Measurements from ENCODE around the gene AOC2.
"Not testable (repeated sequence)": the region's sequence is repeated elsewhere in the genome, so short reads cannot be mapped to it uniquely, and the experiment has no call there.

The AOC2 gene

DNA sequence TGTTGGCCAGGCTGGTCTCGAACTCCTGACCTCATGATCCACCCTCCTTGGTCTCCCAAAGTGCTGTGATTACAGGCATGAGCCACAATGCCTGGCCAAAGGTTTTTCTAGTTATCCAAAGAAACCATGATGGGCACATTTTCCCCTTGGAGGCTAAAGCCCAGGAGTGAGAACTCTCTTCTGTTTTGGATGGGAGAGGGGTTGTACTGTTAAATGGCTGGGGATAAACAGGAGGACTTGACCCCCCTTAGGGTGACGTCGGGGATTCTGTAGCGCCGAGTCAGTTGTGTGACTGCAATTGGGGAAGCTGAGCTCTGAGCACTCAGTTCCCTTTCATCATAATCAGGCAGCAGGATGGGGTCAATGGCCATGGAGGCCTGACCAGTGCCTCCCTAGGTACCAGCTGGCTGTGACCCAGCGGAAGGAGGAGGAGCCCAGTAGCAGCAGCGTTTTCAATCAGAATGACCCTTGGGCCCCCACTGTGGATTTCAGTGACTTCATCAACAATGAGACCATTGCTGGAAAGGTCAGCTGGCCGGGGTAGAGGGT, 10.7 kb downstream of the AOC2 start:
- DNase-seq (ENCODE audit: low read depth), result no peak

DNA sequence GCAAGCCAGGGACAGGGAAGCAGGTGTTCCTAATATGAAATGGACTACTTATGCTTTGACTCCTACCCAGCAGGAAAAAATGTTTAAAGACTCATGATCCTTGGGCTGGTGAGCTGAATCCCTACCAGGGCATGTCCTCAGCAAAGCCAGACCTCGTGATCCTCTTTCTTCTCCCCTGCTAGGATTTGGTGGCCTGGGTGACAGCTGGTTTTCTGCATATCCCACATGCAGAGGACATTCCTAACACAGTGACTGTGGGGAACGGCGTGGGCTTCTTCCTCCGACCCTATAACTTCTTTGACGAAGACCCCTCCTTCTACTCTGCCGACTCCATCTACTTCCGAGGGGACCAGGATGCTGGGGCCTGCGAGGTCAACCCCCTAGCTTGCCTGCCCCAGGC, 11.7 kb downstream of the AOC2 start:
- not testable (repeated sequence) for DNase-seq (ENCODE audit: low read depth)

DNA sequence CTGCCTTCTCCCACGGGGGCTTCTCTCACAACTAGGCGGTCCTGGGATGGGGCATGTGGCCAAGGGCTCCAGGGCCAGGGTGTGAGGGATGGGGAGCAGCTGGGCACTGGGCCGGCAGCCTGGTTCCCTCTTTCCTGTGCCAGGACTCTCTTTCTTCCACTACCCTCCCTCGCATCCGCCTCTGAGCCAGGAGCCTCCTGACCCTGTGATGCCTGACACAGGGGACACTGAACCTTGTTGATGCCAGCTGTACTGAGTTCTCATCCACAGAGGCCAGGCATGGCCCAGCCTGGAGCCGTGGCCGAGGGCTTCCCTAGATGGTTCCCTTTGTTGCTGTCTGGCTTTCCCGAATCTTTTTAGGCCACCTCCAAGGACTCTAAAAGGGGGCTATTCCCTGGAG, 12.1 kb downstream of the AOC2 start:
- DNase-seq (ENCODE audit: low read depth), result not testable (repeated sequence)

DNA sequence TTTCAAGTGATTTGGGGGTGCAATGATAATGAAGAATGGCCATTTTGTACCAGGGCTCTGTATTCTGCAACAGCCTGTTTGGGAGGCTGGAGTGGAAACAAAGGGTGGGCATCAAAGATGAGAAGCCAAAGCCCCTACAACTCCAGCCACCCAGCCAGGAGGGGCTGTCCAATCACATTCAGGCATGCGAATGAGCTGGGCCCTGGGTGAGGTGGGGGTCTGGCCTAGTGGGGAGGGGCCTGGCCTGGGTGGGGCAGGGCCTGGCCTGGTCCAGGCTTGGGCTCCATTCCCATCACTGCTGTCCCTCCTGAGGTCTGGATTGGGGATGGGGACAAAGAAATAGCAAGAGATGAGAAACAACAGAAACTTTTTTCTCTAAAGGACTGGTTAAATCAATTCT, 13.0 kb downstream of the AOC2 start:
- no peak for DNase-seq (ENCODE audit: low read depth)

DNA sequence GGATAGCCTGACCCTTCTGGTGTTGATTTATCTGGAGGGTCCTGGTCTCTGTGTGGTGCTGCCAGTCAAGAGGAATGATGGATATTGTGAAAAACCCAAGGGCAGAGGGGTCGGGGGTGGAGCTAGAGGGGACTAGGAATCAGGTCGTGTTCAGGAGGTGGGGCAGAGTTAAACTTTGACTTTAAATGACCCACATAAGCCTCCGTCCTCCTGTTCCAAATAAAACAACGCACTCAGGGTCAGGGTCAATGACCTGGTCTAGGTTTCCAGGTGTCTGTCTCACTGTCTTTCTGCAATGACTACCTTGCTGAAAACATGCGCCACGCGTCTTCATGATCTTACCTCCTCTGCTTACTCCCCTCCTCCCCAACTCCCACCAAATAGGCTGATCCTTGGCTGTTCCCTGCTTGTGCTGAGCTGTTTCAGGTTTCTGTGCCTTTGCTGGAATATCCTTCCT, 21.3 kb downstream of the AOC2 start:
- no peak for DNase-seq (ENCODE audit: low read depth)

DNA sequence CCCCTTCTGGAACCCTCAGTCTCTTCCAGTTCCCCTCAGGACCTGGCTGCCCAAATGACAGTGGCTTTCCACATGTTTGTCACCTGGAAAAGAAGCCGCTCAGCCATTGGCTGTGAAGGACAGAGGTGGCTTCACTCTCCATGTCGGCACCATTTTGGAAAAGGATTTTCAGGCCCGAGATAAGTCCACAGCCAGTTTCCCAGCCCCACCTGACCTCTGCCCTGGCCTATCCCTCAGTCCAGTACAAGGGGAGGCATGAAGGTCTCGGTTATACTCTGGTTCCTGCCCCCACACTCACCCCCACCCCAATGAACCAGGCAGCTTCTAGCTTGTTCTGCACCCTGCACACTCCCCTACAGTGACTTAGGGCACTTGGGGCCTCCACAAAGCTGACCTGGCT, 21.8 kb downstream of the AOC2 start:
- DNase-seq (ENCODE audit: low read depth), result no peak

DNA sequence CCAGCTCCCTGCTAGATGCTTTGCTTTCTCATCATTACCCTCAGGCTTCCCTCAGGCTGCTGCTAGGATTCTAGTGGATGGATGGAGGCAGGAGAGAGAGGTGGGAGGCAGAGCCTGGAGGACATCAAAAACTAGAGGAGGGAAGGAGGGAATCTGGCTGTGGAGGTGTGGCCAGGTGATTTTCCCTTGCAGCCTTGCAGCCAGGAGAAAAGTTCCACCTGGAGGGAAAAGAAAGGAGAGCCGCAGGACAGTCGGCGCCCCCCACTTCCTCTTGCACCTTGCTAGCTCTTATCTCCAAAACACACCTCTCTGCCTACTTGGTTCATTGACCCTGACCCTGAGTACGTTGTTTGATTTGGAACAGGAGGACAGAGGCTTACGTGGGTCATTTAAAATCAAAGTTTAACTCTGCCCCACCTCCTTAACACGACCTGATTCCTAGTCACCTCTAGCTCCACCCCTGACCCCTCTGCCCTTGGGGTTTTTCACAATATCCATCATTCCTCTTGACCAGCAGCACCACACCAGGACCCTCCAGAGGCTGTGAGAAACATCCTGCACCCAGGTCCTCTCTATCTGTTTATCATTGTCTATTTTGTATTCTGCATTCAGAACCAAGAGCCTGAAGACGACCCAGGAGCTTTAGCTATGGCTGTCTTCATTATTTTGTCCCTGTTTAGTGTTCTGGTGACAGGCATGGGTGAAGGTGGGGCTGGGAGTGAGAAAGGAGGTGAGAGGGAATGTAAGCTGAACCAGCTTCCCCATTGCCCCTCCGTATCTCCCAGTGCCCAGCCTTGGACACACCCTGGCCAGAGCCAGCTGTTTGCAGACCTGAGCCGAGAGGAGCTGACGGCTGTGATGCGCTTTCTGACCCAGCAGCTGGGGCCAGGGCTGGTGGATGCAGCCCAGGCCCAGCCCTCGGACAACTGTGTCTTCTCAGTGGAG, 22.5 kb downstream of the AOC2 start:
- no peak for DNase-seq (ENCODE audit: low read depth)

DNA sequence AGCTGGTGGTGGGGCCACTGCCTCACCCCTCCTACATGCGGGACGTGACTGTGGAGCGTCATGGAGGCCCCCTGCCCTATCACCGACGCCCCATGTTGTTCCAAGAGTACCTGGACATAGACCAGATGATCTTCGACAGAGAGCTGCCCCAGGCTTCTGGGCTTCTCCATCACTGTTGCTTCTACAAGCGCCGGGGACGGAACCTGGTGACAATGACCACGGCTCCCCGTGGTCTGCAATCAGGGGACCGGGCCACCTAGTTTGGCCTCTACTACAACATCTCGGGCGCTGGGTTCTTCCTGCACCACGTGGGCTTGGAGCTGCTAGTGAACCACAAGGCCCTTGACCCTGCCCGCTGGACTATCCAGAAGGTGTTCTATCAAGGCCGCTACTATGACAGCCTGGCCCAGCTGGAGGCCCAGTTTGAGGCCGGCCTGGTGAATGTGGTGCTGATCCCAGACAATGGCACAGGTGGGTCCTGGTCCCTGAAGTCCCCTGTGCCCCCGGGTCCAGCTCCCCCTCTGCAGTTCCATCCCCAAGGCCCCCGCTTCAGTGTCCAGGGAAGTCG, 23.4 kb downstream of the AOC2 start:
- DNase-seq (ENCODE audit: low read depth), result not testable (repeated sequence)

DNA sequence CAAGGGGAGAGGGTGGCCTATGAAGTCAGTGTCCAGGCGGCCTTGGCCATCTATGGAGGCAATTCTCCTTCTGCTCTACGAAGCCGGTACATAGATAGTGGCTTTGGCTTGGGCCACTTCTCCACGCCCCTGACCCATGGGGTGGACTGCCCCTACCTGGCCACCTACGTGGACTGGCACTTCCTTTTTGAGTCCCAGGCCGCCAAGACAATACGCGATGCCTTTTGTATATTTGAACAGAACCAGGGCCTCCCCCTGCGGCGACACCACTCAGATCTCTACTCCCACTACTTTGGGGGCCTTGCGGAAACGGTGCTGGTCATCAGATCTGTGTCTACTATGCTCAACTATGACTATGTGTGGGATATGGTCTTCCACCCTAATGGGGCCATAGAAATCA, 24.0 kb downstream of the AOC2 start:
- no peak for DNase-seq (ENCODE audit: low read depth)

DNA sequence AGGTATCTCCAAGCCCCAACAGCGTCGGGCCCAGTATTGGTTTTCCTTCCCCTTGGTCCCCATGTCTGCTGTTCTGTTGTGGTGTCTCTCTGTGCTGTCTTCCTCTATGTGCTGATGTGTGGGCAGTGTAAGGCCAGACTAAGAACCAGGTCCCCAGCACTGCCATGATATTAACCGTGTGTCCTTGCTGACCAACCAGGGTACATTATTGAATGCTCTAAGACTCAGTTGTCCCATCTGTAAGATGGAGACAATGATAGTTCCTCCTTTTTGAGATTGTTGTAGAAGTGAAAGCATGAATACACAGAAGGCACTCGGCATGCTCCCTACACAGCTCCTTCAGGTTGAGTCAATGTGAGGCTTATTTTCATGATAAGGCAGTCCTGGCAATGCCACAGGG, 27.3 kb downstream of the AOC2 start:
- DNase-seq (ENCODE audit: low read depth), result no peak

DNA sequence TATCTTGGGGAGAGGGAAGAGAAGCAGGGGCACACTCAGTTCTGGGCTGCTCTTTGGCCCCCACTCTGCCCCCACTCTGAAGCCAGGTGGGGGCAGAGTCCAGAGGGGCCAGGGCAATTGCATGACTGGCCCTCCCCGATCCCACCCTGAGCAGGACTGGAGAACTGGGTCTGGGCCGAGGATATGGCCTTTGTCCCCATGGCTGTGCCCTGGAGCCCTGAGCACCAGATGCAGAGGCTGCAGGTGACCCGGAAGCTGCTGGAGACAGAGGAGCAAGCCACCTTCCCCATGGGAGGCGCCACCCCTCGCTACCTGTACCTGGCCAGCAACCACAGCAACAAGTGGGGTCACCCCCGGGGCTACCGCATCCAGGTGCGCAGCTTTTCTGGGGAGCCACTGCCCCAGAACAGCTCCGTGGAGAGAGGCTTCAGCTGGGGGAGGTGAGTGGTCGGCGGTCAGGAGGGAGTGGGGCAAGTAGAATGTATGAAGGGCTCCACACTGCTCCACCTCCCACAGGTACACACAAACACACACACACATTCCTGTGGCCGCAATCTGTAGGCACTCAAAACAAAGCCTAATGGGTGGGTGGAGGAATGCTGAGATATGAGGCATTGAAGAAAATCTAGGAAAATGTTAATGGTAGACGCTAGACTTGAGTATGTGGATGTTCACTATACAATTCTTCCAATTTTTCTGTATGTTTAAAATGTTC, 28.0 kb downstream of the AOC2 start:
- no peak for DNase-seq (ENCODE audit: low read depth)

DNA sequence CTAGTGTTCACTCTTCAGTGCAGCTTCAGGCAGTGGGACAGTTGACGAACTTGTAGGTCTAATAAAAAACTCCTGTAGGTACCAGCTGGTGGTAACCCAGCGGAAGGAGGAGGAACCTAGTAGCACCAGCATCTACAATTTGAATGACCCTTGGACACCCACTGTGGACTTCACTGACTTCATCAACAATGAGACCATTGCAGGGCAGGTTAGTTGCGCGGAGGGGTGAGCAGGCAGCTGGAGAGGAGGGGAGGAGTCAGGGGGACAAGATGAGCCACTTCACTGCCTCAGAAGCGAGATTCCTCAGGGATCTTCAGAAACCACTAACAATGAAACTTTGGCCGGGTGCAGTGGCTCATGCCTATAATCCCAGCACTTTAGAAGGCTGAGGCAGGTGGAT, 28.9 kb downstream of the AOC2 start:
- DNase-seq (ENCODE audit: low read depth), result no peak

DNA sequence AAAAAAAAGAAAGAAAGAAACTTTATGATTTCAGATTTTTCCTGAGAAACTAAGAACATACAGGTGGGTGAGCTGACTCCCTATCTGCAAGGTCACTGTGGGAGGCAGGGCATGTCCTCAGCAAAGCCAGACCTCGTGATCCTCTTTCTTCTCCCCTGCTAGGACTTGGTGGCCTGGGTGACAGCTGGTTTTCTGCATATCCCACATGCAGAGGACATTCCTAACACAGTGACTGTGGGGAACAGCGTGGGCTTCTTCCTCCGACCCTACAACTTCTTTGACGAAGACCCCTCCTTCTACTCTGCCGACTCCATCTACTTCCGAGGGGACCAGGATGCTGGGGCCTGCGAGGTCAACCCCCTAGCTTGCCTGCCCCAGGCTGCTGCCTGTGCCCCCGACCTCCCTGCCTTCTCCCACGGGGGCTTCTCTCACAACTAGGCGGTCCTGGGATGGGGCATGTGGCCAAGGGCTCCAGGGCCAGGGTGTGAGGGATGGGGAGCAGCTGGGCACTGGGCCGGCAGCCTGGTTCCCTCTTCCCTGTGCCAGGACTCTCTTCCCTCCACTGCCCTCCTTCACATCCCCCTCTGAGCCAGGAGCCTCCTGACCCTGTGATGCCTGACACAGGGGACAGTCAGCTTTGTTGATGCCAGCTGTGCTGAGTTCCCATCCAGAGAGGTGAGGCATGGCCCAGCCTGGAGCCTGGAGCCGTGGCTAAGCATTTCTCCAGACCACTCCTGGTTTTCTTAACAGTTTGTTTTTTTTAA, 29.7 kb downstream of the AOC2 start:
- not testable (repeated sequence) for DNase-seq (ENCODE audit: low read depth)

DNA sequence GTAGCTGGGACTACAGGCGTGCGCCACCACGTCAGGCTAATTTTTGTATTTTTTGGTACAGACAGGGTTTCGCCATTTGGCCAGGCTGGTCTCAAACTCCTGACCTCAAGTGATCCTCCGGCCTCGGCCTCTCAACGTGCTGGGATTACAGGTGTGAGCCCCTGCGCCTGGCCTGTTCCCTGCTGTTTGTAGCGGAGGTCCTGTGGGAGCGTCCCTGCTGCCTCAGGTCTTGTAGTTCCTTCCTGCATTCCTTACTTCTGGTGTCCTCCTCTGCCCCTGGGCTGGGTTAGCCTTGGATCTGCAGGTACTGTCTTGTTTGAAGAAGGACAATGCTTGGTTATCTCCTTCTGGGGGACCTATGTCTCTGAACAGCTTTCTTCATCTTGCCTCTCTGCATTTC, 32.7 kb downstream of the AOC2 start:
- DNase-seq (ENCODE audit: low read depth), result no peak

DNA sequence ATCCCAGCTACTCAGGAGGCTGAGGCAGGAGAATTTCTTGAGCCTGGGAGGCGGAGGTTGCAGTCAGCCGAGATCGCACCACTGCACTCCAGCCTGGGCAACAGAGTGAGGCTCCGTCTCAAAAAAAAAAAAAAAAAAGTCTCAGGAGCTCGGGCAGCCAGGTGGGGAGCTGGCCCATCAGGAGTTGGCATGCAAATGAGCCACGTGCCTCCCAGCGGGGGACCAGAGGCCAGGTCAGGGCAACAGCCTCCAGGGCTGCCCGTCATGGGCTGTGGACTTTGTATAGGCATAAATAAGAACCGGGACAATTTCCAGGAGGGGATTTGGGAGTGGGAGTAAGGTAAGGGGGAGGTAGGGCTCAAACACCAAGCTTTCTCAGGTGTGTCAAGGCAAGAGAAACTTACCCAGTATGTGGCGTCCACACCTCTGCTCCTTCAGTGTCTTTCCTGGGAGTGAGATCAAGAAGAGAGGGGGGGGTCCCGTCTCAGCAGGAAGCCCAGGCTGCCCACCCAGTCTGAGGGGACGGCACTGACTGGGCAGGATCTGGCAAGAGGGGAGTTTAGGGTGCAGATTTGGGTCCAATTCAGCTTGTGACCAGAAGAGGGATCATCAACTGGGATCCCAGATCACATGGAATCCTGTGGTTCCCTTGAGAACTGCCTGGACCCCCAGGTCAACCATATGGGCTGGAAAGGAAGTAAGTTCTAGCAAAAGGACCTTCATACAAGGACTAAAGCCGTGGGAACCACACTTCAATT, 33.9 kb downstream of the AOC2 start:
- DNase-seq (ENCODE audit: low read depth), result no peak

DNA sequence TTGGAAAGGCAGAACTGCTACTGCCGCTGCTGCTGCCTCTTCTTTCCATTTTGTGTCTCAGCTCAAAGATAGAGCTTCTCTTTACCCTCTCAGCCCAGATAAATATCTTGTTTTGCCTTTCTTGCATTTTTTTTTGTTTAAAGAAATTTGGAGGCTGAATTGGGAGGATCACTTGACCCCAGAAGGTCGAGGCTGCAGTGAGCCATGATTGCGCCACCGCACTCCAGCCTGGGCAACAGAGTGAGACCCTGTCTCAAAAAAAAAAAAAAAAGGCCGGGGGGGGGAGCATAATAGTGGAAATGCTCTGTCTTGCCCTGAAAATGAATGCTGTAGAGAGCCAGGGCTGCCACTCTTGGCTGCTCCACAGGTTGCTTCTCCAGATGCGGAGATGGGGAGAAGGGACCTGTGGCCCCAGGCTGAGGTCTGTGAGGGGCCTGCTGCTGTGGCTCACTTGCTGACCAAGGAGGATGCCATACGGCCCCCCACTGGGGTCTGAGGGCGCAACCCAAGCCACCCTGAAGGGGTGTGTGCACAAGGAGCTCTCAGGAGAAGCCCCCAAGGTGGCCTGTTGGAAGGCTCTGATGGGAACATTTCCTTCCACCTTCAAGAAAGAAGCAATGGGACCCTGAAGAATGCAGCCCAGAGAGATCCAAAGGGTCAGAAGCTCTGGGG, 34.7 kb downstream of the AOC2 start:
- DNase-seq (ENCODE audit: low read depth), result no peak

DNA sequence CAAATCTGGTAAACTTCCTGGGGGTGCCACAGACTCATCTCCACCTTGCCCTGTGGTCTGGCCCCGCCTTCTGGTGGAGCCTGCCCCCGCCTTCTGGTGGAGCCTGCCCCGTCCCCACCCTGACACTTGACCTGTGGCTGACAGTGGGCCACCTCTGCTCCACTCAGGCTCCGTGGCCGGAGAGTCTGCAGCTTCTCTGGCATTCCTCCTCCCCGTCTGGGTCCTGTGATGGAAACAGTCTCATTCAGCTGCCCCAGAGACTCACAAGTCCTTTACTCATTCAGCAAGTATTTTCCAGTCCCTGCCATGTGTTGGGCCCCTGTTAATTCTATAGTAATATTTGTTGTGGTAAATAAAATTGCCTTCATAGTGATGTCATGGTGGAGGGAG, 35.2 kb downstream of the AOC2 start:
- DNase-seq (ENCODE audit: low read depth), result no peak

DNA sequence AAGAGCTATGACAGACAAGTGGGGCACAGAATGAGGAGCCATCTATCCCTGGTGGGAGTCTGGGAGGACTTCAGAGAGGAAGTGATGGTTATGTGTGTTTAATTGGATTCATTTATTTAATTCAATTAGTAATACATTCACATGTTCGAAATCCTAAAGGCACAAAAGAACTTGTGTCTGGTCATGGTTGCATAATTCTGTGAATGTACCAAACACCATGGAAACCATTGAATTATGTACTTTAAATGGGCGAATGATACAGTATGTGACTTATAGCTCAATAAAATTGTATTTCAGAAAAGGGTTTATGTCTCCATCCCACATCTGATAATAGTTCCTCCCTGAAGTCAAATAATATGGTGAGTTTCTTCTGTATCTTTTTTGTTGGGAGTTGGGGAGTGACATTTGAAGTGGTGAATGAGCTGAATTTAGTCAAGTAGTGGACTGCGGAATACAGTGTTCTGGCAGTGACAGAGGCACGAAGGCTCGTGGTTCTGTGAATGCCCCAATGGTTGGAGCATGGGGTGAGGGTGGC, 36.5 kb downstream of the AOC2 start:
- DNase-seq (ENCODE audit: low read depth), result no peak

DNA sequence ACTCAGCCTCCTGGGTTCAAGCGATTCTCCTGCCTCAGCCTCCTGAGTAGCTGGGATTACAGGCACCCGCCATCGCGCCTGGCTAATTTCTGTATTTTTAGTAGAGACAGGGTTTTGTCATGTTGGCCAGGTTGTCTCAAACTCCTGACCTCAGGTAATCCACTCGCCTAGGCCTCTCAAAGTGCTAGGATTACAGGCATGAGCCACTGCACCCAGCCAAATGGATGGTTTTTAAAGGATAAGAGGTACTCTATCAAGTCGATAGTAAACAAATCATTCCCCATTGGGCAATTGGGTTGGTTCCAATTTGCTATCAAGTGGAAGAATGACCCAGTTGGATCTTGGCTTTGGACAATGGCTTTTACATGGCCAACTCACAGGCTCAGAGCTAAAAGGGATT, 37.3 kb downstream of the AOC2 start:
- not testable (repeated sequence) for DNase-seq (ENCODE audit: low read depth)

DNA sequence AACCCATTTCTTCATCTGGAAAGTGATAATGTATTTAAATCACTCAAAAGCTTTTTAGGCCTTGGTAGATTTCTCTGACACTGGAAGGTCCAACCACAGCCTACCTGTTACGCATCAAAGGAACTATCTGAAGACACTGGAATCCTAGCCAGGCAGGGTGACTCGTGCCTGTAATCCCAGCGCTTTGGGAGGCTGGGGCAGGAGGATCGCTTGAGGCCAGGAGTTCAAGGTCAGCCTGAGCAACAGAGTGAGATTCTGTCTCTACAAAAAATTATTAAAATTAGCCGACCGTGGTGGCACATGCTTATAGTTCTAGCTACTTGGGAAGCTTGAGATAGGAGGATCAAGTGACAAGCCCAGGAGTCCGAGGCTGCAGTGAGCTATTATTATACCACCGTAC, 37.8 kb downstream of the AOC2 start:
- DNase-seq (ENCODE audit: low read depth), result no peak

Measured in stimulated activated CD8-positive, alpha-beta memory T cell treated with anti-CD3 and anti-CD28 coated beads, Interleukin-15, amount 100 ng/mL, for 1 hour (primary cell).